Mammary epithelial cell (primary cell): ENCODE data around the gene ZP4.

ENCODE experiments used
- CTCF ChIP-seq, 2 donors: IDR thresholded peaks in 1 of 2; conservative IDR thresholded peaks in 1 of 2; 2 replicates each; pipeline ENCODE4 v1.5.1; 2011 to 2012; ENCODE audit warnings: inconsistent platforms in 2 of 2, low read length in 2 of 2, mild to moderate bottlenecking in 2 of 2, control low read depth in 1 of 2, low read depth in 1 of 2; ENCODE audit not compliant: insufficient read depth in 1 of 2; ENCODE audit errors: extremely low read depth in 1 of 2
- EZH2 ChIP-seq: IDR thresholded peaks from 2 replicates; pipeline ENCODE4 v1.6.1; 2012; ENCODE audit warnings: low read length, inconsistent platforms, borderline replicate concordance

- TF ChIP-seq CTCF (conservative IDR thresholded peaks at IDR 0.05 in 1 of 2, IDR thresholded peaks at IDR 0.05 in 1 of 2; ENCODE audit: extremely low read depth in 1 of 2, insufficient read depth in 1 of 2, low read depth in 1 of 2, low read length in 2 of 2) (no peak), EZH2 (no peak)
Measured at GRCh38 chr1:237884237-237884636, 6.5 kb downstream of the ZP4 start.
